CD4-positive, alpha-beta T cell treated with Interleukin-10 for 1 hour (primary cell): Measurements from ENCODE around the gene CTBP1.

Experiments used
- DNase-seq: peaks from one replicate; pipeline ENCODE4 v3.0.0-alpha.2; 2020

Gene CTBP1

GRCh38 chr4:1208266-1208961 lies 40.5 kb downstream of the CTBP1 start:
- no peak for DNase-seq

DNA sequence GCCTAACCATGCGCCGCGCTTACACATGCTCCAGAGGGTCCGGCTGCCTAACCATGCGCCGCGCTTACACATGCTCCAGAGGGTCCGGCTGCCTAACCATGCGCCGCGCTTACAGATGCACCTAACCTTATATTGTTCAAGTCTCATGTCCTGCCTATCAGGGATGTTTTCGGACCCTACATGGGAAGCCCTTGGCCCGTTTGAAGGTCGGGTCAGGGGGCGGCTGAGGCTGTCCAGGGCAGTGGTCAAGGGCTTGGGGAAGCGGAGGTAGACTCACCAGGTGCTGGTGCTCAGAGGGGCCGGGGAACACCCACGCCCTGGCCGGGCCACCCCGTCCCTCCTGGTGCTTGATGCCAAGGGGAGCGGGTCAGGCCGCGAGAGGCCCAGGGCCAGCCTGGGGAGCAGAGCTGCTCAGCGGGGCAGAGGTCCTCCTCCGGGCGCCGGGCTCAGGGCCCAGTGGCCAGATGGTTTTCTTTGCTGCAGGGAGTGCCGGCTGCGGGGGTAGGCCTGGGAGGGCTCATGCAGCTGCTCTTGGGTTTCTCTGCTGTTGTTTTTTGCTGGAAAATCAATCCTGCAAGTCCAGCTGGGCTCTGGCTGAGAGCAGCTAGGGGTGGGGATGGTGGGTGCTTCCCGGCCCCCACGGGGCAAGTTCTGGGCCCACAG lies 41.2 kb downstream of the CTBP1 start:
- no peak for DNase-seq

- DNase-seq, result no peak
Measured at GRCh38 chr4:1207157-1207470, 41.8 kb downstream of the CTBP1 start.

GRCh38 chr4:1206299-1207156 lies 42.4 kb downstream of the CTBP1 start:
- no peak for DNase-seq

- no peak for DNase-seq
Measured at GRCh38 chr4:1205586-1206298, 43.2 kb downstream of the CTBP1 start.

- no peak for DNase-seq
Measured at GRCh38 chr4:1204828-1205585, 43.9 kb downstream of the CTBP1 start.

DNA sequence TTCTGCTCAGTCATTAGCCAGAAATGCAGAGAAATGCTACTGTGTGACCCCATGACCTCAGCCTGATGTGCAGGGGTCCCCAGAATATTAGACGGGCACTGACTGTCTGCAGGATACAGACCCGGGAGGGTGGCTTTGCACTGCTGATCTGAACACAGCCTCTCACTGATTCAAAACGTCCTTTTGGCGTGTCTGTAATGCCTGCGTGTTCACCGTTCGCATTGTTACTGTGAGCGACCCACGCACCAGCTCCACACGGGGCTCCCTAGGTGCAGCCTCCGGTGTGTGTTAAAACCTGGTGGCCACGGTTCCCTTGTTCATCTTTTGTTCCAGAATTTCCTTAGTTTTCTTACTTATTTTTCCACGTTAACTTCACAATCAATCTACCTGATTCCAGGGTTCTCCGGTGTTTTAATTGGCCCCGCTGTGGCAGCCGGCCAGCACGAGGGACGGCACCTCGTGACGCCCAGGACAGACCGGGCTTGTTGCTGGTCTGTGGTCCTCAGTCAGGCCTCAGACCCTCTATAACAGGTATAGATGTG lies 44.6 kb downstream of the CTBP1 start:
- DNase-seq, result no peak

GRCh38 chr4:1203026-1203616 lies 45.8 kb downstream of the CTBP1 start:
- no peak for DNase-seq

DNA sequence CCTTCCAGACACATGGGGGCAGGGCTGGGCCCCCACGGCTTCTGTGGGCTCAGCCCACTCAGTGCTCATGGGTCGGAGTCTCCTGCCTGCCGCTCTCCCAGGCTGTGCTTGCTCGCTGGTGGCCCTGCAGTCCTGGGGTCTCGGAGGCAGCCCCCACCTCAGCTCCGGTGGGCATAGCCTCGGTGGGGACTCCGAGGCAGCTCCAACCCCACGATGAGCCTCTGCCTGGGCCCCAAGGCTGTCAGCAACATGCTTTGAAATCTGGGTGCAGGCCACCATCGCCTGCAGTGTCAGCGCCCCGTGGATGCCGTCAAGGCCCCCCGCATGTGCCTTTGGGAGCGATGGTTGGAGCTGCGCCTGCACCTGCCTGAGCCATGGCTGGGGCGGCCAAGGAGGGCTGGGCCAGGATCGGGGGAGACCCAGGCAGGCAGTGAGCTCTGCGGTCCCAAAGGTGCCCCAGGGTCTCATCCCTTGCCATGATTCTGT lies 46.4 kb downstream of the CTBP1 start:
- no peak for DNase-seq

DNA sequence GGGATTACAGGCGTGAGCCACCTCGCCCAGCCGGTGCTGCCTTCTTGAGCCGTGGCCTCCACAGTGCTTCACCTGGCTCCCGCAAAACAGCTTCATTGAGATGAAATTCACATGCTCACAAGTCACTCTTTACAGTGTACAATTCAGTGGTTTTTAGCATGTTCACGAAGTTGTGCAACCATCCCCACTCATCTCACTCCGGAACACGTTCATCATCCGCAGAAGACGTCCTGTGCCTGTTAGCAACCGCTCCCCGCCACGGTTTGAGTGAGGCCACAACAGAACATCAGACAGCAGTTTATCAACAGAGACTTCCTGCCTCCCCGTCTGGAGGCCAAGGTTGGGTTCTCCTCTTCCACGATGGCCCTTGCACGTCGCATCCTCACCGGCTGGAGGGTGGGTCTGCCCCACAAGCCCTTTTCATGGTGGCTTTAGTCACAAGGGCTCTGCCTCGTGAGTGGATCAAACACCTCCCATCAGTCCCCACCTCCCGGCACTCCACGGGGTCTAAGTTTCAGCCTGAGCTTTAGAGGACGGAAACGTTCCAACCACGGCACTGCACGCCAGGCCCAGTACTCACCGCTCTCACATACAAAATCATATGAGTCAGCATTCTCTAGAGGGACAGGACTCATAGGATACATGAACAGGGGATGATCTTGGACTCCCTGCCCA lies 46.9 kb downstream of the CTBP1 start:
- peak; percentile 88 for DNase-seq

DNA sequence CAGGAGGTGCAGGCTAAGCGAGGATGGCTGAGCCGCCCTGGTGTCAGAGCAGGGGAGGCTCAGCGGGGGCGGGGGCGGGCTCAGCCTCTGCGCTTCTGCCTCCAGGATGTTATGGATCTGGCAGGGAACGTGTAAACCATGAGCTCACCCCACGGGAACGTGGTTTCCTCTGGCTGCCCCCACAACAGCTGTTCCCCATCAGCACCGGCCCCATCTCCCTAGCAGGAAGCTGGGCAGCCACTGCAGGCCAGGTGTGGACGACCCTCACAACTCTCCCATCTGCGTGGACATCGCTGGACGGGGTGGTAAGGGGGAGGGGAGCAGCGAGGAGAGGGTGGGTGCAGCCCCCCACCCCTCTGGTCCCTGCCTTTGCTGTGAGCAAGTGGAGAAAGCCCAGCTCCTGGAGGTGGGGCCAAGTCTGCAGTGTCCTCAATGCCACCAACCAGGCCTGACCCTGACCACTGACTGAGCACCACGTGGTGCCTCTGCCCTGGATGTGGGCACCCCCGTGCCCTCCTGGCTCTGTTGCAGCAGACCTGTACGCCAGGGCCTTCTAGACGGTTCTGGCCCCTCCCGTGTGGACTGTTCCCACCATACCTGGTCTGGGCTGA lies 48.4 kb downstream of the CTBP1 start:
- no peak for DNase-seq

DNA sequence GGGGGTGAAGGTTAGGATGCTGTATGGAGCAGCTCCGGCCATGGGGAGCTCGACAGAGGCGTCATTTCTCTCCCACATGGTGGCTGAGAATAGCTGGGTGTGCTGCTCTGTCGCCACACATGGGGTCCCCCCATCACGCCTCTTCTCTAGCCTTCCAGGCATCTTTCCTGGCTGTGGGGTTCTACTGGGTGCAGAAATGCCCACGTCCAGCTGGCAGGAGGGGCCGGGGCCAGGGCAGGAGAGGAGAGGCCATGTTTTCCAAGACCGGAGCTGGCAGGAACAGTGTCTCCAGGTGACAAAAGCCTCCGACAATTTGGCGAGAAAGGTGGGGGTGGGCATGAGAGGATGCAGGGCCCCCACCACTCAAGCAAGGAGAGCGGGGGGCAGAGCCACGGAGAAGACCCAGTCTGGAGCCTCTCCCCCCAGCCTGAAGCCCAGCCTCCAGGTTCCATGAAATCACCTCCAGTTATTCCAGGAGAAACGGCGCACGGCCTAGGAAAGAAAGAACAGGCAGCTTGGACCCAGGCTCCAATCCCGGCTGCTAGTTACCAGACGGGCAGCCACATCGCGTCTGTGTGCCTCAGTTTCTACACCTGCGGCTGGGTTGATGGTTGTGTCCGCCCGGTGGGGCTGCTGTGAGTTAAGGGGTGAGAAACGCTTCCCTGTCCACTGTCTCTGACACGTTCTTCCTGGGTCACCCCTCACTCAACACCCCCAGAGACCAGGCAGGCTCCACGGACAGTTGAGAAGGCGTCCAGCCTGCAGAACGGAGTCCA lies 49.2 kb downstream of the CTBP1 start:
- no peak for DNase-seq

DNA sequence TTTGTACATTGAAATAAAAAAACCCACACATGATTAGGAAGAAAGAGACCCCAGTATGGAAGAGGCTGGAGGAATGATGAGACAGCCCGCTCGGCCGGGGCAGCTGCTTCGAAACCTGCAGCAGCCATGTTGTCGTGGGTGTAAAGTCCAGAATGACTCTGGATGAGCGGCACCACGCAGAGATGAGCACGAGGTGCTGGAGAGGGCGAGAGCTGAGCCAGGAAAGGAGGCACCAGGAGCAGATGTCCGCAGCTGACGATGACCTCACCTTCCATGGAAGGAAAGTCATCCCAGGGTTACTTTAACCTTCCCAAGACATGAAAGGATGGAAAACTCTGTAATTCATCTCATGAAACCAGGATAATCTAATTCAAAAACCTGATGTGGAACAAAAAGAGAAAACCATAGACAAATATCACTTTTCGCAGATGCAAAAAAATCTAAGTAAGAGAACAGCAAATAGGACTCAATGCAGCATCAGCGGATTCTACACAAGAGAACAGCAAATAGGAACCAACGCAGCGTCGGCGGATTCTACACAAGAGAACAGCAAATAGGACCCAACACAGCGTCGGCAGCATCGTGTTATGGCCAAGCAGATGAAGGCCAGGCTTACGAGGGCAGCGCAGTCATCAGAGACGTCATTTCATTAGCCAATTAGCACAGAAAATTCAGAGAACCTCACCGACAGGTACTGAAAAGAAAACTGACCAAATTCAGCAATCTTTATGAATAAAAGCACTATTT lies 50.7 kb downstream of the CTBP1 start:
- DNase-seq, result no peak

- DNase-seq, result no peak
Measured at GRCh38 chr4:1196421-1197183, 52.3 kb downstream of the CTBP1 start.

GRCh38 chr4:1195891-1196401 lies 53.0 kb downstream of the CTBP1 start:
- no peak for DNase-seq

GRCh38 chr4:1195109-1195671 lies 53.7 kb downstream of the CTBP1 start:
- DNase-seq, result no peak
